ENCODE measurements around the gene RBM33.

Gene RBM33

DNA sequence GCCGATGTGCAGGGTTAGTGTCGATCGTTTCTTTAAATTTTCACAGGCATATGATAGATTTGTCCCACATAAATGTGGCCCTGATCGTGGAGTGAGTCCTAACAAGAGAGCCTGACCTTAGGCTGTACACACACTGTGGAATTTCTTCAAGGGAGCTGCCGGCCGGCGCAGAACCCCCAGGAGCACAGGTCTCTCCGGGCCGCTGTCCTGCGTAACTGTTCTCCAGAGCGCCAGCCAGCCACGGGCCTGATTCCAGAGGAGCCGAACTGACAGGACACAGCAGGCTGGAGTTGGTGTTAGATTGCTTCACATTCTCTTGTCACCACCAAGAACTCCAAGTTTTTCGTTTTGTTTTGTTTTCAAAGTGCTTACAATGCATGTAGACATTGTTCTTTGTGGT lies 130.5 kb downstream of the RBM33 start:
- DNase-seq, result no peak

DNA sequence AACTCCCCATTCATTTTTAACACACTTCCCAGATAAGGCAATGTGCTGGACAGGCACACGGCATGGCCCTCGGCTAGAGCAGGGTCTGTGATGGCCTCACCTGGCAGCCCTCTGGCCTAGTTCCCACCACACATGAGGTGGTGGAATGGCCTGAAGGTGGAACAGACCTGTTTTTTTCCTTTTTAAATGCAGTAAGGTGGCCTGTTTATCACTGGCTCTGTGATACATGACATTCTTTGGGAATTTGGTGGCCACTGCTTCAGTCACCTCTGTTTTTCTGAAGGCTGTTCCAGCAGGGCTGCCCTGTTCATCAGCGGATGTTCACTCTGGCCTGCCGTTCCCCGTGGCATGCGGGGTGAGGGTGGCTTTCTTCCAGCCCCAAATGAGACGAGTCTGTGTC lies 131.2 kb downstream of the RBM33 start:
- no peak for DNase-seq

DNA sequence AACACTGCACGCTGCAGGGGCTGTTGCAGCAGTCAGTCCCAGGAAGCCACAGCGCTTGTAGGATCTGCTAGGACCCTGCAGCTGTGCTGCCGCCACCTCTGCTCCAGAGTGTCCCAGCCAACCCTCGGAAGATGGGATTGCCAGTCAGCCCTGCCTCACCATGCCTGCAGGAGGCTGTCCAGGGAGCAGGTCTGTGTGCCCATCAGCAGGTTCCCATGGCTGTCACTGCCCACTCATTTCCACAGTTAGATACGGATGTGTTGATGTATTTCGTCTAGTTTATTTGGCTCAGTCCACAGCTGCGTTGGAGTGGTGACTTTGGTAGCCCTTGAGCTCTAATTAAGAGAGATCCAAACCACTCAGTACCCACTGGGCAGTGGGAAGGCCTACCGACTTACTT lies 132.1 kb downstream of the RBM33 start:
- DNase-seq, result no peak

DNA sequence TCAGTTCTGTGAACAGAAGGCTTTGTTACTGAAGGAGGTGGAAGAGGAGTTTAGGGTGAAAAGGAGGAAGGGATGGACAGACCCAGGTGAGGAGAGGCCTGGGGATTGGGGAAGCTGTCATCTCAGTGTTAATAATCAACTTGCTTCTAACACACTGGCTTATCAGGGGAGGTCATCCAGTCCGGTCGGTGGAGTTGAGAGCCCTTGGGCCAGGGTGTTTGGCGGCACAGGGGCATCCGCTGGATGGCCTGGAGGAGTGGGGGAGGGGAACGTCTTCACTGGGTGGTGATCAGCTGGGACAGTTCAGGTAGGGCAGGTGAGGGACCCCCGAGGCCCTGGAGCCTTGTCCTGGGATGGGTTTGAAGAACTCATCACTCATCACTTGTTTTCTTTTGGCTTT lies 133.9 kb downstream of the RBM33 start:
- DNase-seq, result no peak

DNA sequence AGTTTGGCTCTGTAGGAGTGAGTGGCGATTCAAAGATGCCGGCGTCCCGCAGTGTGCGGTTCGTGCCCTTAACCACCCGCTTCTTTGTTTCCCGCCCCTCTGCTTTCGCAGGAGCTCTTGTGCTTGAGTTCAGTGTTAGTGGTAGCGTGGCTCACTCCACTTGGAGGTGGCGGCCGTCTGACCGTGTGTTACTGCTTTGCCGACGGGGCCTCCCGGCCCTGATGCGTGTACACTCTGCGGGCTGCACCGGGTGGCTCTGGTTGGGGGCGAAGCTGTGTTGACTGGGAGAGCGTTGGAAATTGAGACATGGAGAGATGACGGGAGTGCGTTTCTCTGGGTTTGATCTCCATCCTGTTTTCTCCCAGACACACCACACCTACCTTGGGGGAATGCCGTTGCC lies 136.4 kb downstream of the RBM33 start:
- no peak for DNase-seq

DNA sequence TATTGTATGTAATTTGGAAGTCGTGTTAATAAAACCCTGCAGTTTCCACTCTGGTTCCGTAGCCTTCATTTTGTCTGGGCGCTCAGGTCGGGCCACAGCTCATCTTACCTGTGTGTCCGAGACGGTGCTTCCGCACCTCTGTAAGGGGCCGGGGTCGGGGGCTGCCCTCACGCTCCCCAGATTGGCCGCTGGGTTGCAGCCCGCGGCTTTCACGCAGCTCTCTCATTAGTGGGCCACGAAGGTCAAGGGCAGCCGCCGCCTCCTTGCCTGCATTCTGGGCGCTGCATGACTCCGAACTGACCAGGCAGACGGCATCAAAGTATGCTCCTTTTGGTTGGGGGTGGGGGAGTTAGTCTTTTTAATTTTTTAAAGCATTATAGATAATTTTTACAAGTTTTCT lies 137.0 kb downstream of the RBM33 start:
- no peak for DNase-seq

DNA sequence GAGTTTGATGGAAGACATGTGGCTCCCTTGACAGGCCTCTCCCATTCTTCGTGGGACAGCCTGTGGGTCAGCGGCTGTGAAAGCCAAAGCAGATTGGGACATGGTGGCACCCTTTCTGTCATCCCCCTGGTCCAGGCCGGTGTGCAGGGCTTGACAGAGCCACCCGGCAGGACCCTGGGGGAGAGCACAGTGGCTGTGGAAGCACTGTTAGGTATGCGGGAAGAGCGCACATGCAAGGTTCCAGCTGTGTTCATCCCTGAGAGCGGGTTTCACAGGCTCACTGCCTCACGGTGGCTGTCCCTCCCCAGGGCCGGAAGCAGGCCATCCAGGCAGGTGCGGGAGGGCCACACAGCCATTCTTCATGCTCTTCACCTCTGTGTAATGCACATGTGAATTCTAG lies 138.0 kb downstream of the RBM33 start:
- DNase-seq, result no peak

DNA sequence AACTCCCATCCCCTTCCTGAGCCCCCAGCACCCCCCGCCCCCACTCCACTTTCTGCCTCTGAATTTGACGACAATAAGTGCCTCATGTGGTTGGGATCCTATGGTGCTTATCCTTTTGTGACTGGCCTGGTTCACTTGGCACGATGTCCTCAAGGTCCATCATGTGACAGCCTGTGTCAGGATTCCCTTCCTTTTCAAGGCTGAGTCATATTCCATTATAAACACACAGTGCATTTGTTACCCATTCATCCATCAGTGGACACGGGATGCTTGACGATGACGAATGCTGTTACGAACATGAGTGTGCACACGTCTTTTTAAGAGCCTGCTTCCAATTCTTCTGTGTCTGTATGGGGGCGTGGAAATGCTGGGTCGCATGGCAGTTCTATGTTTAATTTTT lies 141.1 kb downstream of the RBM33 start:
- no peak for DNase-seq

DNA sequence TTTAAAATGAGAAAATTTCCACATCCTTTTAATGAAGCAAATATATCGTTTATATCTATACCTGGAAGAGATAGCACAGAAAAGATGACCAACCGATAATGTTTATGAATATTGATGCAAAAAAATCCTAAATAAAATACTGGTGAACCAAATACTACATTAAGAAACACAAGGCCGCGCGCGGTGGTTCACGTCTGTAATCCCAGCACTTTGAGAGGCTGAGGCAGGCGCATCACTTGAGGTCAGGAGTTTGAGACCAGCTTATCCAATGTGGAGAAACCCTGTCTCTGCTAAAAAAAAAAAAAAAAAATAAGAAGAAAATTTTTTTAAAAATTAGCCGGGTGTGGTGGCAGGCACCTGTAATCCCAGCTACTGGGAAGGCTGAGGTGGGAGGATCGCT lies 142.0 kb downstream of the RBM33 start:
- DNase-seq, result no peak

DNA sequence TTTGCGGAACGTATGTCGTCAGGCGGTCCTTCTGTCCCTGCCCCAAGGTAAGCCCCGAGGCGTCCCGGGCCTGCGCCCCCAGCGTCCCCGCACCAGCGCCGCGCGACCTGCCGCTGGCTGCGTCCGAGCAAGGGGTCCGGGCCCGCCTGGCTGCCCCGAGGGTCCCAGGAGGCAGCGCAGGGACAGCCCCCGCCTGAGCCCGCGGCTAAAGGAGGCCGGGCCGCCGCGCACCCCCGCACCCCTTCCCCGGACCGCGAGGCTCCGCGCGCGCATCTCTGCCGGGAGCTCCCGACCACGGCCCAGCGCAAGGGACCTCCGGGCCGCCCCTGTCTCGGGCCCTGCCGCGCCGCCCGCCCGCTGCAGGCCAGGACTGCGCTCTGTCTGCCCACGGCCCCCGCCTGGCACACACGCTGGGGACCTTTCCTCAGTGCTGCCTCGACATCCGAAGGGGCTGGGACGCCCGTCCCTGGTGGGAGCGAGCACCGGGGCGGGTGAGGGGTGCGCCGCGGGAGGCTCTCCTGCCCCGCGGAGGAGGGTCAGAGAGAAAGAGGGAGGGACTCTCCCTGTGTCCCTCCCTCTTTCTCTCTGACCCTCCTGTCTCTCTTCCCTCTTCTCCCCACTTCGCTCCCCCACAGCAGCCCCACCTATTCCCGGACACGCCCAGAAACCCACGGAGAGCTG lies 142.8 kb downstream of the RBM33 start:
- peak in 1 of 2 donors; percentile 34 for DNase-seq

DNA sequence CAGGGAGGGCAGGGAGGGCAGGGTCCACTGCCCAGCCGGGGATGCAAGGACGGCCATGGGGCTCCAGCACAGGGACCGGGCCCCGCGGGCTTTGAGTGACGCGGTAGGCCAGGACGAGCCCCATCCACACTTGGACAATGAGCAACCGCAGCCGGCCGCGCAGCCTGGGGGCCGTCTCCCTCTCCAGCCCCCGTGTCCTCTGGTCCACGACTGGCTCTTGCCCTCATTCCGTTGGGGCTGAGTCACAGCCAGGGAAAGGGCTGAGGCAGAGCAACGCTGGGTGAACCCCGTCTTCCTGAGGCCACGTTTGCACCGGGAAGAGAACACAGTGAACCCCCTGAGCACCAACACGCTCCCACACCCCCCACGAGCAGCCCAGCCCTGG lies 144.1 kb downstream of the RBM33 start:
- DNase-seq, result no peak

DNA sequence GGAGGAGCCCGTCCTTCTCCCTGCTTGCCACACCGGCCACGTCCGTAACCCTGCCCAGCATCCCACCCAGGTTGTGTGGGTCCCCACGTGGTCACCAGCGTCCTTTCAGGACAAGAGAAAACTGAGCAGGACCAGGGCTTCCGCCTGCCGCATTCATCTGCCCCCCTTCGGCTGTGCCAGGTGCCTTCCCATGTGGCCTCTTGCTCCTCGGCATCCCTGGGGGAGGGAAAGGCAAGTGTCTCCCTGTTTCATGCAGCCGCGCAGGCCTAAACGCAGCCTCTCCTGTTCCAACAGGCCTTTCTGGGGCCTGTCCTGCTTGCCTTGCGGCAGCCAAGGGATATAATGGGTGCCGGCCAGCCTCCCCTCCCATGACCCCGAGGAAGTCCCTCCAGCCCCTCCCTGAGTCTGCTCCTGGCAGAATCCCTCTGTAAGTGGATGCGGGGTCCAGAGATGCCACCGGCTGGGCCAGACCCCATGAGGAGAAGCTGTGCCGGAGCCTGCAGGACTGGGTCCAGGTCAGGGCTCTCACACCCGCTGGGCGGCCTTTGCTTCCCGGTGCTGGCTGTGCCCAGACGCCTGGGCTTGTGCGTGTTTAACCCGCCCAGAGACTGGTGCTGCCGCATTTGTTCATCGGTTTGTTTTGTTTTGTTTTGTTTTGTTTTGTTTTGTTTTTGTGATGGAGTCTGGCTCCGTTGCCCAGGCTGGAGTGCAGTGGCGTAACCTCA lies 144.7 kb downstream of the RBM33 start:
- DNase-seq, result no peak

DNA sequence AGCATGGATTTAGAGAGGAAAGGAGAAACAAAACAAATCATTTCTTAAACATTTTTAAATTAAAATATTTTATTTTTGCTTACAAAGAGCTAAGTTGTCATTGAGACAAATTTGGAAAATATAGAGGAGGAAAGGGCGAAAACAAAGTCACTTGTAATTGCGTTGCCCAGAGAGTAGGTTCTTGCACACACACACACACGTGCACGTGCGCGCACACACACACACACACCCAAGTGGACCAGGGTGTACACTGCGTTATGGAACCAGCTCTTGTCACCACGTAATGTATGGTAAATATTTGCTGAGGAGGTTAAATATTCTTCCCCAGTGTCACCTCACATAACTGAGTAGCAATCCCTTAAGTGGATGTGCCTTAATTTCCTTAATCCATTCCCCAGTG lies 146.2 kb downstream of the RBM33 start:
- DNase-seq, result no peak

DNA sequence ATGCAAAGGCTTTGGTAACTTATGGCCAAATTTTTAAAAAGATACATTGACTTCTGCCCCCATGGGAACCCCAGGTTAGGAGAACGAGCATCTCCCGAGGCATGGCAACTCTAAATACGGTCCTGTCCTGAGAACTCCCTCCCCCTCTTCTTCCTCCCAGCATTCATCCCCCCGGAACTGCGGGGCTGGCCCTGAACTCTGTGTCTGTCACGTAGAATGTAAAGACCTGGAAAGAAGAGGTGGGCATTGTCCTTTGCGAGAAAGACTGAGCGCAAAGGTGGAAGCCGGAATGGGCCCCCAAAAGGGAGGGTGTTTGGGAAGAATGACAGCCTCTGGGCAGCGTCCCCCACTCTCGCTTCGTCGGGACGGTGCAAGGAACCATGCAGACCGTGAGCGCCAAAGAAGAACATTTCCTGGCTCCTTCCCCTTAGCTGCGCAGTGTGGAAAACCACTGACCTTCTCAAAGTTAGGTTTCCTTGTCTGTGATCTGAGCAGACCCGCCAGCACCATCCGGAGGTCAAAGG lies 146.8 kb downstream of the RBM33 start:
- no peak for DNase-seq

DNA sequence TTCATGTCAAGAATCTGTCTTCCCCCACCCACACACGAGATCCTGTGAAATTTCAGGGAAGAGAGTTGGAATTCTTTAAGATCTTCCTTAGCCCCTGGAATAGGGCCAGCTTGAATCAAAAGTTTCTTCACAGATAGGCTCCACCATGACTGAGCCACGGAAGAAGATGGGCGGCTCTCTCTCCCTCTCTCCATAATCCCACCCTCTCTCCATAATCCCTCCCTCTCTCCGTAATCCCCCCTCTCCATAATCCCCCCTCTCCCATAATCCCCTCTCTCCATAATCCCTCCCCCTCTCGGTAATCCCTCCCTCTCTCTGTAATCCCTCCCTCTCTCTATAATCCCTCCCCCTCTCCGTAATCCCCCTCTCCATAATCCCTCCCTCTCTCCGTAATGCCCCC lies 147.4 kb downstream of the RBM33 start:
- no peak for DNase-seq

DNA sequence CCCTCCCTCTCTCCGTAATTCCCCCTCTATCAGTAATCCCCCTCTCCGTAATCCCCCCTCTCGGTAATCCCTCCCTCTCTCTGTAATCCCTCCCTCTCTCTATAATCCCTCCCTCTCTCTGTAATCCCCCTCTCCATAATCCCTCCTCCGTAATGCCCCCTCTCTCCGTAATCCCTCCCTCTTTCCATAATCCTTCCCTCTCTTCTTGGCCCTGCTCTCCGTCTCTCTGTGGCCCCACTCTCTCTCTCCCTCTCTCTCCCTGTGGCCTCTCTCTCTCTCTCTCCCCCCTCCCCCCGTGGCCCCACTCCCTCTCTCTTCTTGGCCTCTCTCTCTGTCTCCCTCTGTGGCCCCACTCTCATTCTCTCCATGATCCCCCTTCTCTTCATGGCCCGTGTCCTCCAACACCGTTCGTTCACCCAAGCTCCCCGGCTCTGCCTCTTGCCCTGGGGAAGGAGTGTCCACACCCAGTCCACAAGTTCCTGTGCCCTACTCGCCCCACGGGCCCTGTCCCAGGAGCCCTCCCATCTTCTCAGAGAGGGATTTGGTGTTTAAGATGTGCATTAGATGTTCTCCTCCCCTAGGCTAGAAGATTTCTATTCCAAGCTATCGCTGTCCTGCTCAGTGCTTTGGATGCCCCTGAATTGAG lies 148.0 kb downstream of the RBM33 start:
- DNase-seq, result no peak

DNA sequence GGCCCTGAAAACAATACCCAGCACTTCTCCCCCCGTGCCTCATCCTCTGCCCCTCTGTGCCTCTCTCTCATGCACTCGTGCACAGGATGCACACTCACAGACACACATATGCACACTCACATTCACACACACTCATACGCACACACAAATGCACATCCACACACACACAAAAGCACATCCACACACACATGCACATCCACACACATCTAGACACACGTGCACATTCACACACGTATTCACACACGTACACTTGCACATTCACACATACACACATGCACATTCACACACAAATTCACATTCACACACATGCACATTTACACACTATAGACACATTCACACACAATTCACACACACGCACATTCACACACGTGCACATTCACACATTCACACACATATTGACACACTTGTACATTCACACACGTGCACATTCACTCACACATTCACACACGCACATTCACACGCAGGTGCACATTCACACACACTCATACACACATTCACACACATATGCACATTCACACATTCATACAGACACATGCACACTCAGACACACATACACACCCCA lies 148.6 kb downstream of the RBM33 start:
- no peak for DNase-seq

DNA sequence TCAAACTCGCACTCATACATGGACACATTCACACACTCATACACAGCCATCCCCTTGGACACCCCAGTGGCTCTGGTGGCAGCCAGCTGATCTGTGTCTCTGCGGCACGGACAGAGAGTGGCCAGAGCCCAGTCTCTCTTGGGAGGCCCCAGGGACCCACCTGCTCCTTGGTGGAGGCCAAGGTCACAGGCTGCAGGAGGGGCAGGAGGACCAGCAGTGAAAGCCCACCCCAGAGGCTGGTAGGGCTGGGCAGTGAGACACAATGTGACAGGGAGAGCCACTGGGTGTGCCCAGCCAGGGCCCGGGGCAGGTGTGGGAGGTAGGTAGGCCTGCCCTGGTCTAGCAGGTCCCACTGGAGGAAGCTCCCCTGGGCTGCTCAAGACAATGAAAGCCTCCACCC lies 149.3 kb downstream of the RBM33 start:
- DNase-seq, result no peak

DNA sequence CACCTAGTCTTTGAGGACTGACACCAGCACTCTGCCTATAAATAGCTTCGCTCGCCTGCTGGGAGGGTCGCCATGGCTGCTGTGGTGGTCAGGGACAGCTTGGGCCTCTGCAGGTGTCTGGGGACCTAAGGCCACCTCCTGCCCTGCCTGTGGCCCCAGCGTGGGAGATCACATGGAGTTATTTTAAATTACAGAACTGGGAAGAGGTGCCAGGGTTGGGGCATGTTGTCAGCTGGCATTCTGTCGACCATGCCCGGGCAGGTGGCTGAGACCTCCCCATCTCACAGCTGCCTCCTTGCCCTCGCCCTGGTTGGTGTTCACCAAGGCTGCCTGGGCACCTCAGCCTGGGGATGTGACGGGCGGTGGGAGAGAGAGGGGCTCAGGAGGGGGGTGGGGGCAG lies 149.7 kb downstream of the RBM33 start:
- DNase-seq, result no peak

DNA sequence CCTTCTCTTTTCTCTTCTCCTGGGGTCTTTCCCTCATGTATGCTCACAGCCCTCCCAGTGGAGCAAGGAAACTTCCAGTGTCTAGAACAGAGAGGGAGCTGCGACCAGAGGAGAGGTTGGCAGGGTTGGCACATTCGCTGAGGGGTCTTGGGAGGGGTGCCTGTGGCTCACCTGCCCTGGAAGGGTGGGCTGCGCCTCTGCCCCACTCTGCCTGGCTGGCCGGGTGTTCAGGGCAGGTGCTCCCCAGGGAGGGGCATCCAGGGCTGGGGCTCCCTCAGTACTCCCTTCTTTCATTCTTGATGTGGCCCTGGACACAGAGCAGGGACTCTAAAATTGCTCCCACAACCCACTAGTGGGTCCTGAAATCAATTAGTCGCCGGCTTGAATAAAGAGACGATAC lies 150.9 kb downstream of the RBM33 start:
- no peak for DNase-seq

DNA sequence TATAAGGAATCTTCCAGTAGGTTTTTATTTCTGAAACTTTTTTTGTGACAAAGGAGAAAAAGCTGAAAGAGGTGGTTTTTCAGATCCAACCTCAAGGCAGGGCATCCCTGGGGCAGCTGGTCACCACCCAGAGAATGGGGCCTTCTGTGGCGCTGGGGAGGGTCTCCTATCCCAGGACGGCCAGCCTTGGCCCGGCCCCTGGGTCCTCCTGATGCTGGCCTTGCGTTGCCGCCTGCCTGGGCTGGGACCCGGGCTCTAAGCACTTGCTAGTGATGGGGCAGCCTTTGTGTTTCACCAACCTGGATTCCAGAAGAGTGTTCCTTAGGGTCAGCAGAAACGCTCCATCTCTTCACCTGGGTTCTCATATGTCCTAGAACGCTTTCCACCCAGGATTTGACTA lies 151.5 kb downstream of the RBM33 start:
- DNase-seq, result no peak

DNA sequence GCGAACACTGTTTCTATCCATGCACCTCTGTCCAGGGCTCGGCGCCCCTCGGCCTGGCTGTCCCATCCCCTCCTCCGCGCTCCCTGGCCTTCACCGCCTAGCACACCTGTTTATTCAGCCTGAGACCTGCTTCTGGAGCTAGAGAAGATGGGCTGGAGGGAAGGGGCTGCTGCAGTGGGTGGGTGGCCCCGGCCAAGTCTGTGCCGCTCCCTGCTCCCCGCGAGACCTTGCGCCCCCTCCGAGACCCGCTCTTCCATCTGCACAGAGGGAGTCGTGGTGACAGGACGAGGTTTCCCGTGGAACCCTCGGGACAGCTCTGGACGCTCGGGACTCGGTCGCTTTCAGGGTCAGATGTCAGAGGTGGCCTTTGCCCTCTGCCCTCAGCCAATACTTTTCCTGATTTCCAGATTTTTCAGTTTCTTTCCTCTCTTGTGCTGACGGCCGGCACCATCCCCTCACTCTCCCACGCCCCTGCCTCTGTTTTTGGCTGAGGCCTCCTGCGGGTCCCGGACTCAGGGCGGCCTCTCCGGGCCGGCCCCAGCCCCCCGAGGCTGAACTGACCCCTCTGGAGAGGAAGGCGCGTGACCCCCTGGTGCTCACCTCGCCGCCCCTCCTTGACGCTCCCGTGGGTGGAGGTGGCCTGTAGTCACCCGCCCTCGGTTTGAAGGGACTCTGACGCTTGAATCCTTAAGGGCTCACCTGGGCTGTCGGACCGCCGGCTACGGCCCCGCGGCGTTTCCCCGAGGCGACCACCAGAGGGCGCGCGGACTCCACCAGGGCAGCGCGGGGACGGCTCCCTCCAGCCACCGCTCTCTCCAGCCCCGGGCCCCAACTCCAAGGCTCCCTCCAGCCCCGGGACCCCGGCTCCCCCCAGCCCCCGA lies 152.2 kb downstream of the RBM33 start:
- DNase-seq, result peak in 1 of 2 donors; percentile 21
